ENCODE results near the gene DNAJC11.

- TF ChIP-seq GABPA (IDR thresholded peaks at IDR 0.05; ENCODE audit: low read depth) (no peak), CTCF (IDR thresholded peaks at IDR 0.05) (no peak), EP300 (IDR thresholded peaks at IDR 0.05; ENCODE audit: borderline replicate concordance in 1 of 2, low read depth in 1 of 2, low read length in 1 of 2) (peak in 1 of 2 experiments; percentile 59; a peak in 1 of 4 replicates)
Observed at GRCh38 chr1:6731905-6732304, 30.3 kb upstream of the DNAJC11 start.

All from SK-N-SH (cell line).